ENCODE measurements around the gene ABCA5.
"Not testable (repeated sequence)": the region's sequence is repeated elsewhere in the genome, so short reads cannot be mapped to it uniquely, and the experiment has no call there.

ABCA5 gene

GRCh38 chr17:69331756-69332155 lies 4.8 kb upstream of the ABCA5 start:
- DNase-seq (ENCODE audit: low spot score): no peak

GRCh38 chr17:69326377-69327059 lies 415 bp downstream of the ABCA5 start:
- no peak for DNase-seq (ENCODE audit: low spot score)

- peak; percentile 11 for DNase-seq (ENCODE audit: low spot score)
Observed at GRCh38 chr17:69325518-69326376, 1.2 kb downstream of the ABCA5 start.

GRCh38 chr17:69323806-69324205 lies 3.1 kb downstream of the ABCA5 start:
- no peak for DNase-seq (ENCODE audit: low spot score)

GRCh38 chr17:69320908-69321238 lies 6.1 kb downstream of the ABCA5 start:
- no peak for DNase-seq (ENCODE audit: low spot score)

- DNase-seq (ENCODE audit: low spot score): no peak
Observed at GRCh38 chr17:69320210-69320907, 6.6 kb downstream of the ABCA5 start.

GRCh38 chr17:69317625-69318024 lies 9.3 kb downstream of the ABCA5 start:
- DNase-seq (ENCODE audit: low spot score): no peak

- no peak for DNase-seq (ENCODE audit: low spot score)
Observed at GRCh38 chr17:69314246-69315065, 12.5 kb downstream of the ABCA5 start.

- no peak for DNase-seq (ENCODE audit: low spot score)
Observed at GRCh38 chr17:69305177-69305576, 21.8 kb downstream of the ABCA5 start.

GRCh38 chr17:69302682-69303081 lies 24.3 kb downstream of the ABCA5 start:
- no peak for DNase-seq (ENCODE audit: low spot score)

- no peak for DNase-seq (ENCODE audit: low spot score)
Observed at GRCh38 chr17:69300222-69300621, 26.7 kb downstream of the ABCA5 start.

- not testable (repeated sequence) for DNase-seq (ENCODE audit: low spot score)
Observed at GRCh38 chr17:69298120-69298722, 28.7 kb downstream of the ABCA5 start.

- no peak for DNase-seq (ENCODE audit: low spot score)
Observed at GRCh38 chr17:69287168-69287567, 39.8 kb downstream of the ABCA5 start.

- DNase-seq (ENCODE audit: low spot score): no peak
Observed at GRCh38 chr17:69286257-69286656, 40.7 kb downstream of the ABCA5 start.

- no peak for DNase-seq (ENCODE audit: low spot score)
Observed at GRCh38 chr17:69284646-69285045, 42.3 kb downstream of the ABCA5 start.

- no peak for DNase-seq (ENCODE audit: low spot score)
Observed at GRCh38 chr17:69282002-69282401, 44.9 kb downstream of the ABCA5 start.

GRCh38 chr17:69276279-69276678 lies 50.7 kb downstream of the ABCA5 start:
- DNase-seq (ENCODE audit: low spot score): not testable (repeated sequence)

- DNase-seq (ENCODE audit: low spot score): no peak
Observed at GRCh38 chr17:69275751-69276150, 51.2 kb downstream of the ABCA5 start.

GRCh38 chr17:69271023-69271422 lies 55.9 kb downstream of the ABCA5 start:
- DNase-seq (ENCODE audit: low spot score): no peak

- no peak for DNase-seq (ENCODE audit: low spot score)
Observed at GRCh38 chr17:69269131-69269998, 57.6 kb downstream of the ABCA5 start.

Data from HuH-7.5 (cell line).